A673 (cell line): Measurements from ENCODE around the gene TGFA. TPM values are rescaled to one million over a fixed set of nuclear protein-coding genes. Genes with fewer than 3 reads are reported as not detected.

Experiments used
- BruUV-seq: library from RNA; stranded (reverse); fragments of 400-500 nt; replicated peaks from 2 replicates; lab custom pipeline; 2021; lab: Mats Ljungman, UMichigan
- CTCF ChIA-PET: fragments of 300-600 bp; sonication (Branson Sonifier 250); formaldehyde crosslinking; loops from one replicate; lab custom pipeline; 2022; ENCODE audit warnings: antibody characterized with exemption; lab: Charles Lee
- POLR2A ChIA-PET: fragments of 300-600 bp; sonication (Branson Sonifier 250); formaldehyde crosslinking; loops from one replicate; lab custom pipeline; 2022; ENCODE audit warnings: antibody characterized with exemption; ENCODE audit not compliant: low non-redundant PET; lab: Charles Lee
- DNase-seq: peaks from one replicate; pipeline ENCODE4 v3.0.0-alpha.2; 2015; ENCODE audit warnings: low spot score
- H3K27ac ChIP-seq: fragments of 200-600 bp; sonication (generic); 2 replicates; pipeline ENCODE4 v1.5.1; 2016; ENCODE audit warnings: mixed run types, low read depth, mild to moderate bottlenecking, mixed read lengths, antibody characterized with exemption, low read length; ENCODE audit not compliant: poor library complexity, severe bottlenecking
- H3K27me3 ChIP-seq: fragments of 200-600 bp; sonication (generic); replicated peaks from 2 replicates; pipeline ENCODE4 v1.6.1; 2017; ENCODE audit warnings: mixed run types, low read depth, mild to moderate bottlenecking, mixed read lengths, antibody characterized with exemption, low read length; ENCODE audit not compliant: insufficient read depth, poor library complexity
- H3K36me3 ChIP-seq: fragments of 200-600 bp; sonication (generic); 2 replicates; pipeline ENCODE4 v1.6.1; 2016; ENCODE audit warnings: mixed run types, mild to moderate bottlenecking, mixed read lengths, antibody characterized with exemption, low read length; ENCODE audit not compliant: insufficient read depth, poor library complexity, severe bottlenecking
- H3K4me1 ChIP-seq: fragments of 200-600 bp; sonication (generic); 2 replicates; pipeline ENCODE4 v1.6.1; 2017; ENCODE audit warnings: mixed run types, mild to moderate bottlenecking, mixed read lengths, antibody characterized with exemption, low read length; ENCODE audit not compliant: insufficient read depth, poor library complexity, severe bottlenecking
- H3K4me3 ChIP-seq: fragments of 200-600 bp; sonication (generic); 2 replicates; pipeline ENCODE4 v1.5.1; 2016; ENCODE audit warnings: low read depth, mixed run types, mild to moderate bottlenecking, mixed read lengths, low read length; ENCODE audit not compliant: poor library complexity, severe bottlenecking
- H3K9me3 ChIP-seq: fragments of 200-600 bp; sonication (generic); 2 replicates; pipeline ENCODE4 v1.6.1; 2016; ENCODE audit warnings: mixed run types, low read depth, mild to moderate bottlenecking, mixed read lengths, antibody characterized with exemption, low read length; ENCODE audit not compliant: poor library complexity, severe bottlenecking
- CTCF ChIP-seq: fragments of 300-800, 200-600 bp; sonication (generic); conservative IDR thresholded peaks from 2 replicates; pipeline ENCODE4 v1.5.1; 2017; ENCODE audit warnings: low read depth, mild to moderate bottlenecking, antibody characterized with exemption, low read length, moderate library complexity, mixed read lengths
- EZH2 ChIP-seq: fragments of 200-600 bp; sonication (generic); IDR thresholded peaks from 2 replicates; pipeline ENCODE4 v1.6.1; 2017; ENCODE audit warnings: borderline replicate concordance, low read depth, mild to moderate bottlenecking, mixed read lengths, antibody characterized with exemption, low read length; ENCODE audit not compliant: poor library complexity, severe bottlenecking
- intact Hi-C: fragments of 100-400 bp; cut with micrococcal nuclease; formaldehyde crosslinking; loops from one replicate; pipeline ENCODE4 v1.10.0; 2022; ENCODE audit not compliant: unreplicated experiment
- total RNA-seq: library from RNA; stranded (reverse); gene quantifications from 2 replicates; pipeline ENCODE4 v1.2.3, GENCODE V29; 2021

TGFA gene
- total RNA-seq, 1 experiment from 2014 or later, result 0.13 TPM

DNA sequence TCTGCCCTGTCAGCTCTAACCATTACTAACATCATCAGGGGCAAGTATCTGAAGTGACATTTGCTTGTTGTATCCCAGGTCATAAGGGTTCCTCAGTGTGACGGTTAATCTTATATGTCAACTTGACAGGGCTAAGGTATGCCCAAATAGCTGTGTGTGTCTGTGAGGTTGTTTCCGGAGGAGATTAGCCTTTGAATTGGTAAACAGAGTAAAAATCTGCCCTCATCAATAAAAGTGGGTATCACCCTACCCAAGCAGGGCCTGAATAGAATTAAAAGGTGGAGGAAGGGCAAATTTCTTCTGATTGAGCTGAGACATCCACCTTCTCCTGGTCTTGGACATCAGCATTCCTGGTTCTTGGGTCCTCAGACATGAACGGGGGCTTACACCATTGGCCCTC lies 12.8 kb upstream of the TGFA start:
- no peak overlapping the region for H3K27ac ChIP-seq
- DNase-seq, result no peak
- H3K27me3 ChIP-seq, result peaks cover 16% of the 10 kb centered on the region
- TF ChIP-seq EZH2, result no peak
- no peak for TF ChIP-seq CTCF
- no peaks in the 10 kb centered on the region for H3K4me1 ChIP-seq
- no peaks in the 10 kb centered on the region for H3K36me3 ChIP-seq
- no peaks in the 10 kb centered on the region for H3K9me3 ChIP-seq
- CTCF ChIA-PET, result no interaction called here
- no TSS peak for BruUV-seq
- intact Hi-C loops, result no loop called here
- POLR2A ChIA-PET, result no interaction called here
- H3K4me3 ChIP-seq, result no peak overlapping the region

- Histone ChIP-seq H3K27ac (no peak overlapping the region), H3K4me1 (no peaks in the 10 kb centered on the region), H3K27me3 (peaks cover 6% of the 10 kb centered on the region), H3K4me3 (no peak overlapping the region), H3K9me3 (no peaks in the 10 kb centered on the region), H3K36me3 (no peaks in the 10 kb centered on the region)
- DNase-seq, result no peak
- POLR2A ChIA-PET, result no interaction called here
- TF ChIP-seq EZH2 (no peak), CTCF (no peak)
- CTCF ChIA-PET, result no interaction called here
- no TSS peak for BruUV-seq
- intact Hi-C loops, result no loop called here
These were observed 11.6 kb upstream of the TGFA start for GRCh38 chr2:70565039-70565731.

- ChIA-PET POLR2A (no interaction called here), CTCF (no interaction called here)
- TF ChIP-seq EZH2 (no peak), CTCF (no peak)
- DNase-seq, result no peak
- Histone ChIP-seq H3K4me3 (no peak overlapping the region), H3K36me3 (no peaks in the 10 kb centered on the region), H3K27me3 (peaks cover 7% of the 10 kb centered on the region), H3K27ac (no peak overlapping the region), H3K9me3 (no peaks in the 10 kb centered on the region), H3K4me1 (no peaks in the 10 kb centered on the region)
- no TSS peak for BruUV-seq
- intact Hi-C loops, result no loop called here
These were observed 8.3 kb upstream of the TGFA start for GRCh38 chr2:70561893-70562292.
